ENCODE measurements around the gene SOX5. TPM values are rescaled to one million over a fixed set of nuclear protein-coding genes. Genes with fewer than 3 reads are reported as not detected.

Gene SOX5
- total and polyA plus RNA-seq, 9 of the 15 experiments (the other 6 are each of a cell fraction or from before 2014, with no cell fraction given): 8.3 to 16.5 (median 11.9) TPM

- peak; percentile 82 to 93 for TF ChIP-seq TRIM24 (IDR thresholded peaks at IDR 0.05)
- TF ChIP-seq CC2D1A (IDR thresholded peaks at IDR 0.05): 0 out of 2 replicates have a peak, but pooled peaks have one; percentile 16
- TF ChIP-seq ZNF436 (CRISPR knock-in tag; IDR thresholded peaks at IDR 0.05): no peak
- no peak for TF ChIP-seq CBFA2T3 (IDR thresholded peaks at IDR 0.05)
- TF ChIP-seq ARID3A (IDR thresholded peaks at IDR 0.05; ENCODE audit: borderline replicate concordance, low read depth, low read length): peak; percentile 39; the same call in 1 of the 2 replicates
- no peak for TF ChIP-seq CBX1 (IDR thresholded peaks at IDR 0.05; ENCODE audit: low read depth)
- TF ChIP-seq DACH1 (IDR thresholded peaks at IDR 0.05; ENCODE audit: partially characterized antibody): no peak
- no peak for TF ChIP-seq GABPB2 (CRISPR knock-in tag; conservative IDR thresholded peaks at IDR 0.05)
- TF ChIP-seq KDM2B (CRISPR knock-in tag; IDR thresholded peaks at IDR 0.05): no peak
- TF ChIP-seq EHMT2 (IDR thresholded peaks at IDR 0.05): no peak
- no peak for TF ChIP-seq SMAD3 (CRISPR knock-in tag; conservative IDR thresholded peaks at IDR 0.05)
- no peak for TF ChIP-seq MXD1 (CRISPR knock-in tag; IDR thresholded peaks at IDR 0.05; ENCODE audit: borderline replicate concordance, poor library complexity, severe bottlenecking)
- TF ChIP-seq FOXM1 (IDR thresholded peaks at IDR 0.05; ENCODE audit: low read depth): 0 out of 2 replicates have a peak, but pooled peaks have one; percentile 19
- no peak for TF ChIP-seq FOXM1 (CRISPR knock-in tag; IDR thresholded peaks at IDR 0.05; ENCODE audit: low read depth)
- TF ChIP-seq RCOR1 (IDR thresholded peaks at IDR 0.05; ENCODE audit: borderline replicate concordance in 1 of 2, low read depth in 2 of 2, low read length in 2 of 2): no peak
These were observed 426.1 kb downstream of the SOX5 start (continued) for GRCh38 chr12:23523339-23523738.
